HepG2 (cell line): Measurements from ENCODE around the gene NT5DC2. TPM values are rescaled to one million over a fixed set of nuclear protein-coding genes. Genes with fewer than 3 reads are reported as not detected.

Source experiments
- JARID2 ChIP-seq: sonication (generic); formaldehyde crosslinking; IDR thresholded peaks from 2 replicates; pipeline ENCODE4 v1.8.1; 2023; ENCODE audit warnings: missing genetic modification reagents, inconsistent platforms; ENCODE audit not compliant: insufficient replicate concordance
- KDM4B ChIP-seq: sonication (generic); formaldehyde crosslinking; IDR thresholded peaks from 2 replicates; pipeline ENCODE4 v1.4.0; 2020; ENCODE audit warnings: missing genetic modification reagents
- KDM5A ChIP-seq: fragments of 200-600 bp; sonication (generic); IDR thresholded peaks from 2 replicates; pipeline ENCODE4 v1.7.0; 2018; ENCODE audit warnings: antibody characterized with exemption, mild to moderate bottlenecking, low read length, borderline replicate concordance
- KDM5B ChIP-seq: sonication (generic); formaldehyde crosslinking; IDR thresholded peaks from 2 replicates; pipeline ENCODE4 v1.4.0; 2020; ENCODE audit warnings: missing genetic modification reagents, mild to moderate bottlenecking, borderline replicate concordance
- LBX2 ChIP-seq: sonication (generic); formaldehyde crosslinking; IDR thresholded peaks from 2 replicates; pipeline ENCODE4 v1.5.0; 2020; ENCODE audit warnings: missing genetic modification reagents, mild to moderate bottlenecking, borderline replicate concordance
- MAZ ChIP-seq, 2 experiments: sonication (generic) in 1 of 2; formaldehyde crosslinking in 1 of 2; IDR thresholded peaks; 2 replicates each; pipeline versions ENCODE4 v1.5.0 to v1.6.1; 2012 to 2020; ENCODE audit warnings: low read depth in 2 of 2, mild to moderate bottlenecking in 2 of 2, borderline replicate concordance in 1 of 2, improper control_type of control experiment in 1 of 2, low read length in 1 of 2, missing genetic modification reagents in 1 of 2, moderate library complexity in 1 of 2
- NR2F2 ChIP-seq: IDR thresholded peaks from 2 replicates; pipeline ENCODE4 v1.6.1; 2012; ENCODE audit warnings: low read depth, inconsistent platforms, borderline replicate concordance
- PATZ1 ChIP-seq: sonication (generic); formaldehyde crosslinking; IDR thresholded peaks from 2 replicates; pipeline ENCODE4 v1.4.0; 2020; ENCODE audit warnings: missing genetic modification reagents
- RBFOX2 ChIP-seq: fragments of 200-400 bp; formaldehyde crosslinking; IDR thresholded peaks from 2 replicates; pipeline ENCODE4 v1.6.1; 2017; ENCODE audit warnings: low read depth, mild to moderate bottlenecking, low read length
- TBX2 ChIP-seq: sonication (generic); formaldehyde crosslinking; IDR thresholded peaks from 2 replicates; pipeline ENCODE4 v1.5.0; 2020; ENCODE audit warnings: missing genetic modification reagents, mild to moderate bottlenecking, borderline replicate concordance
- TEAD3 ChIP-seq: optimal IDR thresholded peaks from 2 replicates; pipeline ENCODE3; 2016; ENCODE audit warnings: borderline replicate concordance
- UBTF ChIP-seq: sonication (generic); formaldehyde crosslinking; IDR thresholded peaks from 2 replicates; pipeline ENCODE4 v1.4.0; 2020; ENCODE audit warnings: mild to moderate bottlenecking, missing genetic modification reagents
- YEATS4 ChIP-seq: sonication (generic); formaldehyde crosslinking; IDR thresholded peaks from 2 replicates; pipeline ENCODE4 v1.4.0; 2020; ENCODE audit warnings: missing genetic modification reagents, borderline replicate concordance
- ZFX ChIP-seq: sonication (generic); formaldehyde crosslinking; IDR thresholded peaks from 2 replicates; pipeline ENCODE4 v1.4.0; 2020; ENCODE audit warnings: mild to moderate bottlenecking, low read depth, missing genetic modification reagents, moderate library complexity
- ZNF264 ChIP-seq: sonication (generic); formaldehyde crosslinking; IDR thresholded peaks from 2 replicates; pipeline ENCODE4 v1.4.0; 2020; ENCODE audit warnings: missing genetic modification reagents
- ZNF501 ChIP-seq: sonication (generic); formaldehyde crosslinking; IDR thresholded peaks from 2 replicates; pipeline ENCODE4 v1.5.1; 2020; ENCODE audit warnings: mild to moderate bottlenecking, moderate library complexity, missing genetic modification reagents
- ZNF577 ChIP-seq: sonication (generic); formaldehyde crosslinking; IDR thresholded peaks from 2 replicates; pipeline ENCODE4 v1.4.0; 2020; ENCODE audit warnings: mild to moderate bottlenecking, low read depth, missing genetic modification reagents, borderline replicate concordance
- ZNF75D ChIP-seq: sonication (generic); formaldehyde crosslinking; IDR thresholded peaks from 2 replicates; pipeline ENCODE4 v1.8.1; 2023; ENCODE audit warnings: missing genetic modification reagents, mild to moderate bottlenecking, borderline replicate concordance
- polyA plus RNA-seq, 8 experiments: library from polyadenylated mRNA; depleted of rRNA in 3 of 8; stranded (reverse) in 7 of 8; unstranded in 1 of 8; fragments of >200 nt; fragmentation: Illumina TruSeq in 4 of 8; extraction: Trizol in 4 of 8; gene quantifications; 2 replicates each; pipeline versions ENCODE4 v1.2.1 to v1.2.3, GENCODE V29; 2011 to 2016; ENCODE audit warnings: low read depth in 4 of 8, missing spikeins in 1 of 8, mixed read lengths in 1 of 8; ENCODE audit not compliant: insufficient read depth in 1 of 8
- total RNA-seq, 5 experiments: library from RNA; depleted of rRNA; stranded (reverse); fragments of >200 nt; fragmentation: Illumina TruSeq; extraction: Trizol; gene quantifications; 2 replicates each; pipeline ENCODE4 v1.2.3, GENCODE V29; 2016; ENCODE audit warnings: low read depth in 1 of 5
- TF ChIP-seq, protein P1 (sequence below): sonication (generic); formaldehyde crosslinking; conservative IDR thresholded peaks from 2 replicates; pipeline ENCODE4 v1.4.0; 2020; ENCODE audit warnings: mild to moderate bottlenecking, missing genetic modification reagents, moderate library complexity

The NT5DC2 gene
- total and polyA plus RNA-seq, 2 of the 13 experiments (the other 11 are each of a cell fraction or from before 2014, with no cell fraction given), result 131 to 240 TPM

DNA sequence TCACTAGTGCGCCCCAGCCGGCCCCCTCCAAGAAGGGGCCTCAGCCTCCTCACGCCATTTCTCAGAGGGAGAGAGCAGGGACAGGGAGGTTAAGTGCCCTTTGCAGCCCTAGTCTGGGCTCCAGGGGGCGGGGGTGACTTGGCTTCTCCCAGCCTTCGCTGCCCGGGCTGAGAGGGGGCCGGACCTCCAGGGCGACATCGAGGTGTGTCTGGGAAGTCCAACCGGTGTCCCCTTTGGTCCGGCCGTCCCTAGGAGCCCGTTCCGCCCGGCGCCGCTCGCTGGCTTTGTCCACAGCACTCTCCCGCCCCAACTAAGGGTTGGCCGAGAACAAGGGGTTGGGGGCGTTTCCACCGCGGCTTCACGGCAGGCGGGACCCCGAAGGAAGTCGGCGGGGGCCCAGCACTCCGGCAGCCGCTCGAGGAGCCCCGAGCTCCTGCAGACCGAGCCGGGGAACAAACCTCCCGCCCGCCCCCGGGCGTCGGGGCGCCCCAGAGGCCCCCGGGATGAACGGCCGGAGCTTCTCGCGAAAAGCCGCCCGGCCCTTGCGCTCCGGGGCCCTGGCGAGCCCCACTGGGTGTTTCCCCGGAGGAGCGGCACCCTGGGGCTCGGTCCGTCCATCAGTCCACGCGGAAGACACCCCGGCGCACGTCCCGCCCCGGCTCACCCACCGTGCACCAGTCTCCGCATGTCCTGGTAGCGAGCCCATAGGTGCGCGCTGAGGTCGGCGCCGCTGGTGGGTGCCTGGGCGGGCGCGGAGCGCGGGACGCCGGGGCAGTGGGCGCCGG lies 627 bp downstream of the NT5DC2 start (continued):
- TF ChIP-seq JARID2 (CRISPR knock-in tag) (no peak), RBFOX2 (peak; percentile 75), MAZ (IDR thresholded peaks at IDR 0.05; ENCODE audit: borderline replicate concordance, low read depth, low read length) (no peak), MAZ (CRISPR knock-in tag; IDR thresholded peaks at IDR 0.05; ENCODE audit: low read depth) (0 out of 2 replicates have a peak, but pooled peaks have one; percentile 45), ZFX (peak; percentile 20), KDM5B (CRISPR knock-in tag) (peak; percentile 46; the same call in 1 of the 2 replicates), KDM4B (CRISPR knock-in tag) (no peak), NR2F2 (0 out of 2 replicates have a peak, but pooled peaks have one; percentile 1), PATZ1 (CRISPR knock-in tag) (peak; percentile 56; the same call in 1 of the 2 replicates), ZNF577 (0 out of 2 replicates have a peak, but pooled peaks have one; percentile 49), LBX2 (CRISPR knock-in tag) (0 out of 2 replicates have a peak, but pooled peaks have one; percentile 21), TBX2 (CRISPR knock-in tag) (peak; percentile 65; the same call in 1 of the 2 replicates), KDM5A (peak; percentile 39; the same call in 1 of the 2 replicates), ZNF264 (CRISPR knock-in tag) (no peak), ZNF501 (CRISPR knock-in tag) (no peak; the same call in 1 of the 2 replicates), UBTF (peak; percentile 78), YEATS4 (no peak; the same call in 1 of the 2 replicates), TEAD3 (CRISPR knock-in tag) (no peak), ZNF75D (CRISPR knock-in tag) (no peak)
- TF ChIP-seq, protein P1, sequence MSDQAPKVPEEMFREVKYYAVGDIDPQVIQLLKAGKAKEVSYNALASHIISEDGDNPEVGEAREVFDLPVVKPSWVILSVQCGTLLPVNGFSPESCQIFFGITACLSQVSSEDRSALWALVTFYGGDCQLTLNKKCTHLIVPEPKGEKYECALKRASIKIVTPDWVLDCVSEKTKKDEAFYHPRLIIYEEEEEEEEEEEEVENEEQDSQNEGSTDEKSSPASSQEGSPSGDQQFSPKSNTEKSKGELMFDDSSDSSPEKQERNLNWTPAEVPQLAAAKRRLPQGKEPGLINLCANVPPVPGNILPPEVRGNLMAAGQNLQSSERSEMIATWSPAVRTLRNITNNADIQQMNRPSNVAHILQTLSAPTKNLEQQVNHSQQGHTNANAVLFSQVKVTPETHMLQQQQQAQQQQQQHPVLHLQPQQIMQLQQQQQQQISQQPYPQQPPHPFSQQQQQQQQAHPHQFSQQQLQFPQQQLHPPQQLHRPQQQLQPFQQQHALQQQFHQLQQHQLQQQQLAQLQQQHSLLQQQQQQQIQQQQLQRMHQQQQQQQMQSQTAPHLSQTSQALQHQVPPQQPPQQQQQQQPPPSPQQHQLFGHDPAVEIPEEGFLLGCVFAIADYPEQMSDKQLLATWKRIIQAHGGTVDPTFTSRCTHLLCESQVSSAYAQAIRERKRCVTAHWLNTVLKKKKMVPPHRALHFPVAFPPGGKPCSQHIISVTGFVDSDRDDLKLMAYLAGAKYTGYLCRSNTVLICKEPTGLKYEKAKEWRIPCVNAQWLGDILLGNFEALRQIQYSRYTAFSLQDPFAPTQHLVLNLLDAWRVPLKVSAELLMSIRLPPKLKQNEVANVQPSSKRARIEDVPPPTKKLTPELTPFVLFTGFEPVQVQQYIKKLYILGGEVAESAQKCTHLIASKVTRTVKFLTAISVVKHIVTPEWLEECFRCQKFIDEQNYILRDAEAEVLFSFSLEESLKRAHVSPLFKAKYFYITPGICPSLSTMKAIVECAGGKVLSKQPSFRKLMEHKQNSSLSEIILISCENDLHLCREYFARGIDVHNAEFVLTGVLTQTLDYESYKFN (CRISPR knock-in tag), result 0 out of 2 replicates have a peak, but pooled peaks have one; percentile 12
